Epithelial cell of esophagus (primary cell): Measurements from ENCODE around the gene CAPN1.

Experiments
- DNase-seq: peaks from one replicate; pipeline ENCODE4 v3.0.0; 2010; ENCODE audit warnings: low read depth
- H3K4me3 ChIP-seq: 2 replicates; pipeline ENCODE4 v1.5.1; 2011; ENCODE audit warnings: mild to moderate bottlenecking, low read length, control low read depth
- CTCF ChIP-seq: IDR thresholded peaks from 2 replicates; pipeline ENCODE4 v1.5.1; 2011; ENCODE audit warnings: low read depth, mild to moderate bottlenecking, low read length, control low read depth, inconsistent platforms; ENCODE audit not compliant: insufficient read depth; ENCODE audit errors: missing control alignments

Gene CAPN1

GRCh38 chr11:65181569-65182257 lies at the start of gene CAPN1:
TSS of gene CAPN1 (plus strand) at chr11:65181928. CDS start at chr11:65182702, 774 bp downstream.
- peak within 1 kb of the TSS; percentile 95 for H3K4me3 ChIP-seq
- DNase-seq = peak; percentile 95
- no peak for TF ChIP-seq CTCF

DNA sequence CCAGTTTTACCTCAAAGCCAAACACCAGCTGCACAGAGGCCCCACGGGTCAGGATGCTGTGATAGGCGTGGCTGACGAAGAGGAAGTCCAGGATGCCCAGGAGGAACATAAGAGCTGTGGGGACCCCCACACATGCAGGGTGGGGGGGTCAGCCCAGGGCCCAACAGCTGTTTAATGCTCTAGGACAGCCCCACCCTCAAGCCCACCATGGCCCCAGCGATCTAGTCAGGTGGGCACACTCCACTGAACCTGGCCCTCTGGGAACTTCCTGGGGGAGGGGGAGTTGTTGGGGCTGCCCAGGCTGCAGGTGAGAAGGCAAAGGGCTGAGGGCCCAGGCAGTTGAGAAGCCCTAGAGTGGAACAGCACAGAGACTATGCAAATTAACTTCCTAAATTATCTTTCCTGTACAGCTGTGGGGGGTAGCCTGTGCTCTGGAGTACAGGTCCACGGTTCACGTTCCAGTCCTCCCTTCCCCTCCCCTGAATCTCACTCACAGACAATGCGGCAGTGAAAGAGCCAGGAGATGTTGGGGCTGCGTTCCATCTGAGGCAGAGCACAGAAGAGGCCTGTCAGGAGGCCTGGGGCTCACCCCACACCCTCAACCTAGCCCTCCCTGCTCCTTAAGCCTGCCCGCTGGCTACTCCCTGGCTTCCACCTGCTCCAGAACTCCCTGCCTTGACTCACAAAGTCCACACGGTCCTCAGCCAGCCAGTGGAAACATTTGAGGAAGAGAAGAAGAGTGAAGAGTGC lies 49.3 kb upstream of the CAPN1 start:
- H3K4me3 ChIP-seq = no peak overlapping the region

GRCh38 chr11:65132988-65133700 lies 48.6 kb upstream of the CAPN1 start:
- no peak for TF ChIP-seq CTCF
- DNase-seq = peak; percentile 78
- peak overlapping the region; percentile 60 for H3K4me3 ChIP-seq

More for the DNA sequence above, 49.3 kb upstream of the CAPN1 start:
- no peak for DNase-seq
- TF ChIP-seq CTCF = no peak

GRCh38 chr11:65133724-65134123 lies 48.0 kb upstream of the CAPN1 start:
- peak overlapping the region; percentile 60 for H3K4me3 ChIP-seq
- TF ChIP-seq CTCF = no peak
- no peak for DNase-seq

DNA sequence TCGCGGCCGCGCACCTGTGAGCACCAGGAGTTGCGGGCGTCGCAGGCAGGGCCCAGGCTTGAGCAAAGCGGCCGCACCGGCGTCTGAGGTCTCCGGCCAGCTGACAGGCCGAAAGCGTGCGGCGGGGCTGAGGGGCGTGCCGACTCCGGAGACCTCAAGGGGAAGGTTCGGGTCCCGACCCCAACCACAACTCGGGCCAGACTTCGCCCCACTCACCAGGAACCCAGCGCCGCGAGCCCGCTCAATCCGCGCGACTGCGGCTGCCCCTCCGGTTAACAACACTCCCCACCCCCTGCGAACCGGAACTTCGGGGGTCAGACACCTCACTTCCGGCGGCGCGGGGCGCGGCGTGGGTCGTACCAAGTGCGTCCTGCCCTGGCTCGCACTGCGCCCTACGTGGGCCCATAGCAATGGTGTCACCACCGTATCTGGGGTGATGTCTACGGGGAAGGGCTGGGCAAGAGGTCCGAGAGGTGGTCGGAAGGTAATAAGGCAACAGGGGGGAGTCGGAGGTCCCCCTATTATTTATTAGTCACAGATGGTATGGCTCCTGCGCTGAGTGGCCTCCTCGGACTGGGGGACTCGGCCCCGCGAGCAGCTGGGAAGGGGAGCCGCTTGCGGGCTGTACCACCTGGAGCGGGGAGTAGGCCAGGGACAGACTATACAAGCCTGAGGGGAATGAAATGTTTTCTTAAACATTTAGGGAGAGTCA lies 47.3 kb upstream of the CAPN1 start, which contains the start of gene SYVN1:
SYVN1 (minus strand) TSS at position 280 of the 712 bp plus-strand sequence. CDS start 918 bp downstream, outside the sequence.
- peak within 1 kb of the TSS; percentile 60 for H3K4me3 ChIP-seq
- DNase-seq = peak; percentile 89
- no peak for TF ChIP-seq CTCF

GRCh38 chr11:65134952-65135632 lies 46.6 kb upstream of the CAPN1 start:
- peak; percentile 98 for DNase-seq
- TF ChIP-seq CTCF = no peak
- H3K4me3 ChIP-seq = peak overlapping the region; percentile 60
